NB4 (cell line): ENCODE results near the gene SLC5A10.

Source experiments
- DNase-seq: peaks from one replicate; pipeline ENCODE4 v3.0.0; 2010; ENCODE audit warnings: low read depth
- H3K4me3 ChIP-seq: one replicate; pipeline ENCODE4 v1.5.1; 2011; ENCODE audit warnings: mild to moderate bottlenecking, low read depth, low read length, moderate library complexity
- MYC ChIP-seq: IDR thresholded peaks from 2 replicates; pipeline ENCODE4 v1.6.1; 2011; ENCODE audit warnings: low read depth, low read length
- POLR2A ChIP-seq: IDR thresholded peaks from 2 replicates; pipeline ENCODE4 v1.6.1; 2011; ENCODE audit warnings: mild to moderate bottlenecking; ENCODE audit not compliant: insufficient read length; ENCODE audit errors: extremely low read depth
- TF ChIP-seq, protein P1 (sequence below): IDR thresholded peaks from 2 replicates; pipeline ENCODE4 v1.6.1; 2011; ENCODE audit warnings: low read depth, low read length
- TF ChIP-seq, protein P2 (sequence below): IDR thresholded peaks from one replicate; pipeline ENCODE4 v1.5.1; 2012; ENCODE audit warnings: low read depth, low read length

The SLC5A10 gene

DNA sequence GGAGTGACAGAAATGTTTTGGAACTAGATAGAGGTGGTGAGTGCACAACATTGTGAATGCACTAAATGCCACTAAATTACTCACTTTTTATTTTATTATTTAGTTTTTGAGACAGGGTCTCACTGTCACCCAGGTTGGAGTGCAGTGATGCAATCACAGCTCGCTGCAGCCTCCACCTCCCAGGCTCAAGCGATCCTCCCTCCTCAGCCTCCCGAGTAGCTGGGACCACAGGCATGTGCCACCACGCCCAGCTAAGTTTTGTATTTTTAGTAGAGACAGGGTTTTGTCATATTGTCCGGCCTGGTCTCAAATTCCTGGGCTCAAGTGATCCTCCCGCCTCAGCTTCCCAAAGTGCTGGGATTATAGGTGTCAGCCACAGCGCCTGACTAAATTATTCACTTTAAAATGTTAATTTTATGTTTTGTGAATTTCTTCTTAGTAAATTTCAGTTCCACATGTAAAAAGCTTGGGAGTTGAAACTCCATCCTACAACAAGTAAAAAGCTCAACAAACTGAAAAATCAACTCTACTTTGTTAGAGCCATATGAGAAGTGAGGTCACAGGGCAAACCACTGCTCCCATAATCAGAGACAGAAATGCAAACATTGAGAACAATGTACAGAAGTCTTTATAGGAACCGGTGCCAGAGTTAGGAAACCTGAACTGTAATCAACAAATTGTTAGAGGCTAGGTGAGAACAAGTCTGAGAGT, 13.8 kb upstream of the SLC5A10 start:
- TF ChIP-seq, protein P1, sequence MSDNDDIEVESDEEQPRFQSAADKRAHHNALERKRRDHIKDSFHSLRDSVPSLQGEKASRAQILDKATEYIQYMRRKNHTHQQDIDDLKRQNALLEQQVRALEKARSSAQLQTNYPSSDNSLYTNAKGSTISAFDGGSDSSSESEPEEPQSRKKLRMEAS: no peak
- TF ChIP-seq, protein P2, sequence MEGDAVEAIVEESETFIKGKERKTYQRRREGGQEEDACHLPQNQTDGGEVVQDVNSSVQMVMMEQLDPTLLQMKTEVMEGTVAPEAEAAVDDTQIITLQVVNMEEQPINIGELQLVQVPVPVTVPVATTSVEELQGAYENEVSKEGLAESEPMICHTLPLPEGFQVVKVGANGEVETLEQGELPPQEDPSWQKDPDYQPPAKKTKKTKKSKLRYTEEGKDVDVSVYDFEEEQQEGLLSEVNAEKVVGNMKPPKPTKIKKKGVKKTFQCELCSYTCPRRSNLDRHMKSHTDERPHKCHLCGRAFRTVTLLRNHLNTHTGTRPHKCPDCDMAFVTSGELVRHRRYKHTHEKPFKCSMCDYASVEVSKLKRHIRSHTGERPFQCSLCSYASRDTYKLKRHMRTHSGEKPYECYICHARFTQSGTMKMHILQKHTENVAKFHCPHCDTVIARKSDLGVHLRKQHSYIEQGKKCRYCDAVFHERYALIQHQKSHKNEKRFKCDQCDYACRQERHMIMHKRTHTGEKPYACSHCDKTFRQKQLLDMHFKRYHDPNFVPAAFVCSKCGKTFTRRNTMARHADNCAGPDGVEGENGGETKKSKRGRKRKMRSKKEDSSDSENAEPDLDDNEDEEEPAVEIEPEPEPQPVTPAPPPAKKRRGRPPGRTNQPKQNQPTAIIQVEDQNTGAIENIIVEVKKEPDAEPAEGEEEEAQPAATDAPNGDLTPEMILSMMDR: no peak
- TF ChIP-seq MYC (no peak), POLR2A (no peak)
- DNase-seq: no peak
- no peak overlapping the region for H3K4me3 ChIP-seq

DNA sequence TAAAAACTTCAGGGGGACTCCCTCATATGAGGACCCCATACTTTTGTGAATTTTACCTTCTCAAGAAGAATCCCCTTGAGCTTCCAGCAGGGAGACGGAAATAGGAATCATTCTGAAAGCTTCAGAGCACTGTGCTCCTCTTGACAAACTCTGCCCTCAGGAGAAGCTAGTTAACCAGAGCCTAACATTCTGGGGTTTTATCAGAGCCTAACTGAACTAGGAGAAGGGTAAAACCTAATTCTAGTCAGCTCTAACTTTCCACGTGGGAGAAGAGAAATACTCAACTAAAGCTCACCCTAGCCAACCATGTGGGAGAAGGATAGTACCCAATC, 13.3 kb upstream of the SLC5A10 start:
- TF ChIP-seq, protein P2: no peak
- TF ChIP-seq POLR2A (no peak), MYC (no peak)
- TF ChIP-seq, protein P1: no peak
- DNase-seq: no peak
- H3K4me3 ChIP-seq: no peak overlapping the region

DNA sequence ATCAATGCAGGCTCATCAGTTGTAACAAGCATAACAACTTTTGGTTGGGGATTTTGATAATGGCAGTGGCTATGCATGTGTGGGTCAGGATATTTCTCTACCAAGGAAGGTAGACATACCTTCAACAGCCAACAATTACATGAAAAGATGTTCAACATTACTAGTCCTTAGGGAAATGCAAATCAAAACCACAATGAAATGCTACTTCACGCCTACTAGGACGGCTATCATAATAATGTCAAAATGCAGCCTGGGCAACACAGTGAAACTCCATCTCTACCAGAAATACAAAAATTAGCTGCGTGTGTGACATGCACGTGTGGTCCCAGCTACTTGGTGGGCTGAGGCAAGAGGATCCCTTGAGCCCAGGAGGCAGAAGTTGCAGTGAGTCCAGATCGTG, 7.3 kb upstream of the SLC5A10 start:
- TF ChIP-seq, protein P1: no peak
- no peak for TF ChIP-seq POLR2A
- H3K4me3 ChIP-seq: no peak overlapping the region
- no peak for DNase-seq

DNA sequence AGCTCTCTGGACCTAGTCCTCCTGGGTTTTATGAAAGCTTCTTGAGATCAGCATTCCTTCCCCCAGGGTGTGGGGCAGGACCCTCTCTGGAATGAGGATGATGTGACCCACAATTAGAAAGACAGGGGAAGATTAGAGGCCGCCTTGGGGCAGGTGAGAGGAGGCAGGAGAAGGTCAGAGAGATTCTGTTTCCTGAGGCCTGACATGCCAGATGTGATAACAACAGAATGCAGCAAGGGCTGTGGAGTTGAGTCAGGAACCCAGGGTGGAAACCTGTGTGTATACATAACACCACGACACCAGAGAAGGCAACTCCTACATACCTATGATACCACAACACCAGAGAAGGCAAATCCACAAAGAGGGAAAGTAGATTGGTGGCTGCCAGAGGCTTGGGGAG, 5.4 kb upstream of the SLC5A10 start:
- TF ChIP-seq, protein P2: no peak
- TF ChIP-seq MYC: no peak
- no peak for TF ChIP-seq POLR2A
- TF ChIP-seq, protein P1: no peak
- no peak for DNase-seq
- no peak overlapping the region for H3K4me3 ChIP-seq

DNA sequence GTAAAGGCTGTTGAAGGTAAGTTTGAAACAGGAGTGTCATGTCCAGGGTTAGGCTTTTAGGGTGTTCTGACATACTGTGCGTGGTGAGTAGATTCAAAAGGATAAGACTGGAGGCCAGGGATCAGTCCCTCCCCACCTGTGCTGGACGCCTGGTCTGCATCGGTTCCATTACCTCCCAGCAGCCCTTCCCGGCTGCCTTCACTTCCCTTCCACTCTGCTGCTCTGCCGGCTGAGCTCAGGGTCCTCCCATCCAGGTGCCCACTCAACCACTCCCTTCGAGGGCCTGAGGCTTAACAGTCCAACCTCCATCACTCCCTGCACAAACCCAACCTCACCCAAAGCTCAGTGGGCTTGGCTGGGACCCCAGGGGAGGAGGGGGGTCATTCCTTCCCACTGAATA, 4.1 kb upstream of the SLC5A10 start:
- no peak overlapping the region for H3K4me3 ChIP-seq
- DNase-seq: no peak
- TF ChIP-seq, protein P2: no peak
- no peak for TF ChIP-seq MYC
- no peak for TF ChIP-seq POLR2A

DNA sequence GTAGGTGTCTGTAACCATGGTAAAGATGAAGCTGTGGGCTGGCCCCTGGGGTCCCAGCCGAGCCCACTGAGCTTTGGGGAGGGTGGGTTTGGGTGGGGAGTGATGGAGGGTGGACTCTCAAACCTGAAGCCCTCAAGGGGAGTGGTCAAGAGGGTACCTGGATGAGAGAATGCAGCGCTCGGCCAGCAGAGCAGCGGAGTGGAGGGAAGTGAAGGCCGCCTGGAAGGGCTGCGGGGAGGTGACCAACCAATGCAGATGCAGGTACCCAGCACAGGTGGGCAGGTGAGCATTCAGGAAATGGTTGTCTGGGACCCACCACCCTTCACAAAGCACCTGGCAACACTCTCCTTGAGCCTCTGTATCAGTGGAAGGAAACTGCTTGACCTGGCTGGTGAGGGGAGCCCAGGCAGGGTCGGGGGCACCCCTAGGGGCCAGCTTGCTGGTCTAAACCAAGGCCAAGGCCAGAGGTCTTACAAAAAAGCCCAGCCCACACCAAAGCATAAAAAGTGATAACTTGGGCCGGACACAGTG, 3.4 kb upstream of the SLC5A10 start:
- no peak overlapping the region for H3K4me3 ChIP-seq
- DNase-seq: no peak
- TF ChIP-seq, protein P2: no peak
- TF ChIP-seq, protein P1: no peak
- TF ChIP-seq POLR2A (no peak), MYC (no peak)
